Activated CD8-positive, alpha-beta memory T cell treated with anti-CD3 and anti-CD28 coated beads for 24 hours (primary cell): ENCODE data around the gene RAPGEF1.
A peak's percentile ranks its signal among the peaks of the same experiment; 100 is the strongest.

Experiments
- DNase-seq: peaks from one replicate; pipeline ENCODE4 v3.0.0-alpha.2; 2020

RAPGEF1 gene

GRCh38 chr9:131582466-131583336, 157.2 kb downstream of the RAPGEF1 start:
- DNase-seq: no peak

- DNase-seq: no peak
These were observed 157.8 kb downstream of the RAPGEF1 start for GRCh38 chr9:131582056-131582455.

GRCh38 chr9:131580358-131580757, 159.5 kb downstream of the RAPGEF1 start:
- DNase-seq: no peak

GRCh38 chr9:131579789-131580211, 160.1 kb downstream of the RAPGEF1 start:
- no peak for DNase-seq

GRCh38 chr9:131578731-131579504, 161.0 kb downstream of the RAPGEF1 start:
- peak; percentile 79 for DNase-seq

GRCh38 chr9:131578021-131578420, 161.9 kb downstream of the RAPGEF1 start:
- no peak for DNase-seq

- no peak for DNase-seq
These were observed 162.6 kb downstream of the RAPGEF1 start for GRCh38 chr9:131577005-131578000.

- no peak for DNase-seq
These were observed 163.7 kb downstream of the RAPGEF1 start for GRCh38 chr9:131575946-131576853.

- no peak for DNase-seq
These were observed 164.9 kb downstream of the RAPGEF1 start for GRCh38 chr9:131574730-131575640.

GRCh38 chr9:131567910-131568309, 172.0 kb downstream of the RAPGEF1 start:
- no peak for DNase-seq

- DNase-seq: no peak
These were observed 173.7 kb downstream of the RAPGEF1 start for GRCh38 chr9:131566158-131566557.

GRCh38 chr9:131565369-131565768, 174.5 kb downstream of the RAPGEF1 start:
- DNase-seq: no peak

- no peak for DNase-seq
These were observed 177.6 kb downstream of the RAPGEF1 start for GRCh38 chr9:131562032-131562959.

GRCh38 chr9:131559421-131560000, 180.4 kb downstream of the RAPGEF1 start:
- no peak for DNase-seq

GRCh38 chr9:131557855-131558548, 181.9 kb downstream of the RAPGEF1 start:
- no peak for DNase-seq

- no peak for DNase-seq
These were observed 183.8 kb downstream of the RAPGEF1 start for GRCh38 chr9:131555841-131556673.

- no peak for DNase-seq
These were observed 185.0 kb downstream of the RAPGEF1 start for GRCh38 chr9:131554843-131555351.
